HG03060 (cell line): ENCODE results near the gene CA12.
"Not testable (repeated sequence)": the region's sequence is repeated elsewhere in the genome, so short reads cannot be mapped to it uniquely, and the experiment has no call there.

ENCODE experiments used
- ATAC-seq: cut with Tn5 transposase; IDR thresholded peaks from one replicate; pipeline ENCODE4 v1.9.1; 2021; ENCODE audit warnings: low read depth, moderate number of reproducible peaks; ENCODE audit not compliant: unreplicated experiment

The CA12 gene

GRCh38 chr15:63339836-63340235, 41.8 kb downstream of the CA12 start:
- ATAC-seq: no peak

GRCh38 chr15:63339006-63339766, 42.5 kb downstream of the CA12 start:
- no peak for ATAC-seq

- ATAC-seq: no peak
These were observed 43.5 kb downstream of the CA12 start for GRCh38 chr15:63338170-63338569.

- no peak for ATAC-seq
These were observed 44.6 kb downstream of the CA12 start for GRCh38 chr15:63337046-63337445.

- no peak for ATAC-seq
These were observed 46.0 kb downstream of the CA12 start for GRCh38 chr15:63335543-63336240.

GRCh38 chr15:63334821-63335220, 46.8 kb downstream of the CA12 start:
- ATAC-seq: no peak

GRCh38 chr15:63332367-63333124, 49.1 kb downstream of the CA12 start:
- ATAC-seq: no peak

GRCh38 chr15:63331456-63331855, 50.2 kb downstream of the CA12 start:
- no peak for ATAC-seq

GRCh38 chr15:63330926-63331325, 50.7 kb downstream of the CA12 start:
- no peak for ATAC-seq

- ATAC-seq: no peak
These were observed 51.9 kb downstream of the CA12 start for GRCh38 chr15:63329567-63330350.

- no peak for ATAC-seq
These were observed 53.8 kb downstream of the CA12 start for GRCh38 chr15:63327648-63328421.

GRCh38 chr15:63324770-63325169, 56.9 kb downstream of the CA12 start:
- ATAC-seq: no peak

GRCh38 chr15:63323798-63324563, 57.7 kb downstream of the CA12 start:
- ATAC-seq: no peak

GRCh38 chr15:63322541-63322940, 59.1 kb downstream of the CA12 start:
- no peak for ATAC-seq

GRCh38 chr15:63321462-63321861, 60.2 kb downstream of the CA12 start:
- ATAC-seq: no peak

- not testable (repeated sequence) for ATAC-seq
These were observed 60.7 kb downstream of the CA12 start for GRCh38 chr15:63320981-63321380.

- ATAC-seq: not testable (repeated sequence)
These were observed 61.2 kb downstream of the CA12 start for GRCh38 chr15:63320446-63320845.

- ATAC-seq: no peak
These were observed 62.6 kb downstream of the CA12 start for GRCh38 chr15:63319065-63319464.

- ATAC-seq: no peak
These were observed 63.3 kb downstream of the CA12 start for GRCh38 chr15:63318344-63318743.
